NCI-H2171 (cell line): ENCODE measurements around the gene ZBED3.
"Not testable (repeated sequence)": the region's sequence is repeated elsewhere in the genome, so short reads cannot be mapped to it uniquely, and the experiment has no call there.

Experiments
- DNase-seq: peaks from one replicate; lab custom pipeline; 2025; lab: John Stamatoyannopoulos, UW

ZBED3 gene, protein sequence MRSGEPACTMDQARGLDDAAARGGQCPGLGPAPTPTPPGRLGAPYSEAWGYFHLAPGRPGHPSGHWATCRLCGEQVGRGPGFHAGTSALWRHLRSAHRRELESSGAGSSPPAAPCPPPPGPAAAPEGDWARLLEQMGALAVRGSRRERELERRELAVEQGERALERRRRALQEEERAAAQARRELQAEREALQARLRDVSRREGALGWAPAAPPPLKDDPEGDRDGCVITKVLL

DNA sequence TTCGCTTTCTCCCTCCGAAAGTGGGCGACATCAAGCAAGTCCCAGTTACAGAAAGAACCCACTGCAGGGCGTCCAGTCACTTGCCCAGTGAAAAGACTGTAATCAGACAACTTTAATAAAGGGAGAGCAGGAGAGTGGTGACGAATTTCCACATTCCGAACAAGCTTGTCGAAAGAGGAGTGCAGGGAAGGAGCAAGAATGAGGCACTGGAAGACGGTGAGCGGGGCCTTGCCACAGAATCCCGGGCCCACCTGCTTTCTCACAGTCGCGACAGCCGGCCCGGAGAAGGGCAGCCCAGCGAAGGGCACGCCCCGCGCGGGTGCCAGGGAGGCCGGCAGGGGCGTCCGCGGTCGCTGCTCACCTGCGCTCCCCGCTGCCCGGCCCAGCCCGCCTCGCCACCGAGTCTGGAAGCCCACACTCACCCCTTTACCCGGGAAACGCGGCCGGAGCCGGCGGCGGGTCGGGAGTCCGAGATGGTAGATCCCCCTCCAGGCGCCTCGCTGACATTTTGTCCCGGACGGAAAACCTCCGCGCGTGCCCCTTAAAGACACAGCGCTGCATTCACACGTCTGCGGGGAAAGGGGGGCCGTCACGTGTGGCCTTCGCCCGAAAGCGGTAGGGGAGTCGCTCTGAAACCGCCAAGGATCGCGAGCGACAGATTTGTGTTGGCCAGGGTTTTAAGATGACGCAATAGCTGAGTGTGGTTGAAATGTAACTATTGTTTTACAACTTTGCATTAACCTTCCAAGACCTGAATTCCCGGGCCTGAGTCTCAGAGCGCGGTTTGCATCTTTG, at the start of gene ZBED3:
Gene ZBED3 (minus strand): TSS at position 597 of the 795 bp plus-strand sequence. CDS start 9,407 bp downstream, outside the sequence.
- DNase-seq = peak; percentile 33

DNA sequence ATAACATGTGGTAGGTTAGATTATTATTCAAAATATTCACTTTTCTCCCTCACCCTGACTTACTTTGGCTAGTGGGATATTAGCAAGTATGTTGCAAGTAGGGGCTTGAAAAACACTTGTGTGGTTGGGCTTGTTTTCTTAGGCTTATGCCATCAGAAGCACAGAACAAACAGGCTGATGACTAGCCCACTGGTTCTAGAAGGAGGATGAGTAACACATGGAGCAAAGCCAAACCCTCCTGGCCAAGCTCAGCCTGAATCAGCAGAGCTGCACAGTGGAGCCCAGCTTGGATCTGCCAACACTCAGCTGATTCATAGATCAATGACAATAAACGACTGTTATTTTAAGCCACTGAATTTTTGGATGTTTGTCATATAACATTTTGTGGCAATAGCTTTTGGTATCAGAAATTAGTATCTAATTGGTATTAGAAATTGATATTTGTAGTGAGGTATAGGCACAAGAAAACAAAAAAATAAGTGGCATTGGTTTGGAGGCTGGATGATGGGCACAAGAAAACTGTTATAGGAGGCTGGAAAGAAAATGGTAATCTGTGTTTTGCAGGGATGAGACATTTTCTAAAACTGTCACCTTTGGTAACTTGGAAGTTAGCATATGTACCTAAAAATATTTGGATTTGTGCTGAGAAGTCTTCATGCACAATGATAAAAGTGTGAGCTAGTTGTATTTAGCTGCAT, 46.1 kb upstream of the ZBED3 start:
- DNase-seq = no peak

DNA sequence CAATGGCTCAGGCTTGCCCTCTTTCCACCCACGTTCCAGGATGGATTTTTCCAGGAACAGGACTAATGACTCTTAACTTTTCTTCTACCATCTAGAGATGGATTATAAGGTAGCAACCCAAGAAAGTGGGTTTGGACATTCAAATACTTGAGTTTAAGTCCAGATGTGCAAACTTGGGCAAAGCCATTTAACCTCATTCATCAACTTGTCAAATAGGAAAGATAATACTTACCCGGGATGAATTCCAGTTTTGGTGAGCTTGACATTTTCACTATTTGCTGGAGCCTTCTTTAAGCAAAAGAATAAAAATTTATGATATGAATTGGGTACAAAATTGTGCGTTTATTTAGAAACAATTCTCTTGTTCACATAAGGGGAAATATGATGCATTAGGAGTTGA, 44.3 kb upstream of the ZBED3 start:
- DNase-seq = no peak

DNA sequence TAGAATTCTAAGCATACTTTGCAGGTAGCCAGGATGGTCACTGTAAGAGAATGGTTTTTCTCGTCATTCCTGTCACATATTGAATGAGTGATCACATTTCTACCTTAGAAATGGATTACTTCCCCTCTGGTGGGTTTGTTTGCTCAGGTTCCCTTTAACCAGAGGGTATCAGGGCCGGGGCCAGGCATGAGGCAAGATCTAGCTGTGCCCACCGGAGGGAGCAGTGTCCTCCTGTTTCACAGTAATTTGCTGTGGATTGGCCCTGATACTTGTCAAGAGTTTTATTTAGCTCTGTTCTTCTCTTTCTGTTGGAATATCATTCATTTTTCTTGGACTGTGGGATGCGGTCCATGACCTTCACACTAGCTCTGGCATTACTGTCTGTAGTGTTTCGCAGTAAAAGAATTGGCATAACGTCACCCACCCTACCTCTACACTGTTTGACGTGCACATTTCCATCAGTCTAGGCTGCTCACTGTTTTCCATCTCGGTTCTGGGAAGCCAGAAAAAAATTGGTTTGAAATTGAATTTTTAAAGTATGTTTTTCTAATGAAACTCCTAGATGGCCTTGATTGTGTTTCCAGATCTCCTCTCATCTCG, 42.4 kb upstream of the ZBED3 start:
- DNase-seq = no peak

DNA sequence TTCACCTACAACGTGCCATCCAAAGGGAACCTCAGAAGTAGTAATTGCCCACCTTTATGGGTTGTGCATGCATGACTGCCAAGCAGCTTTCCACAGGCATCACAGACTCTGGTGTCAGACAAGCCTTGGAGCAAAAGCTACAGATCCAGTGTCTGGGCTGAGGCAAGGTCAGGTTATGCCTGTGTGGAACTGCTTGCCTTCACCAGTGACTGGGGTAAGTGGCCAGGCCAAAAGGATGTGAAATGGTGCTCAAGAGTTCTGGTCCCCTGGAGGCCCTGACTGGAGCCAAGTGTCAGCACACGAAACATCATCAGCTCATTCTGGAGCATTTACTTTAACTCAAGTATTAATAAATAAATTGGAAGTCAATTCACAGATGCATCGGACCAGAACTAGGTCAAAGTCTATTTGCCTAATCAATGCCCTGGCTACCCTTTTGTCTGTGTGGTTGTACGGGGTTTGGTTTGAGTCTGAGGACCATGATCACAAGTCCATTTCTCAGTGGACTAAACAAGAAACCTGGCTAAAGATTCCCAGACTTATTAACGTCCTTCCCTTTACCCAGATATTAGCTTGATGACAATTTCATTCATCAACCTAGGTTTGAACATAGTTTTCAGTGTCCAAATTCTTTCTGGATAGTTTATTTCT, 41.5 kb upstream of the ZBED3 start:
- no peak for DNase-seq

DNA sequence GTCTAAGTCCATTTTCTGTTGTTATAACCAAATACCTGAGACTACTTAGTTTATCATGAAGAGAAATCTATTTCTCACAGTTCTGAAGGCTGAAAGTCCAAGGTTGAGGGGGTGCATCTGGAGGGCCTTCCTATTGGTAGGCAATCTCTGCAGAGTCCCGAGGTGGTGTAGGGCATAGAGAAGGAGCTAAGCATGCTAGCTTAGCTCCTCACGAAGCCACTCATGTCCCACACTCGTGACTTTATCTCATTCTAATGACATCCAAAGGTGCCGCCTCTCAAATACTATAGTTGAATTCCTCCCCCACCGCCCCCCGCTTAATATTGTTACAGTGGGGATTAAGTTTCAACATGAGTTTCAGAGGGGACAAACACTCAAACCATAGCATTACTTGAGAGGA, 36.0 kb upstream of the ZBED3 start:
- no peak for DNase-seq

DNA sequence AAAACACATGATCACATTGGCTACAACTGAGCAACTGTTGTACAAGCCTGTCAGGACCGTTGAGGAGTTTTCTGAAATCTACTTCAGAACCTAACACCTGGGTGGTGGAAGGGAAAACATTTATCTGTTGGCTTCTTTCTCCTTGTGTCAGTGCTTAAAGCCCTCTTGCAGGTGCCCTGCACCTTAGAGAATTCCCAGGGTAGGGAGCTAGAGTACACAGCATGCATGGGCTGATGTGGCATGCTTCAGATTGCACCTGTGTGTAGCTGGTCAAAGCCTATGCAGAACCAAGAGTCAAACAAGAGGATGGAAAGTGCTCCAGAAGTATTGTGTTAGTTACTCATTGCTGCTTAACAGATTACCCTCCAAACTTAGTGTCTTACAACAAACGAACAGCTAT, 33.6 kb upstream of the ZBED3 start:
- DNase-seq = no peak

DNA sequence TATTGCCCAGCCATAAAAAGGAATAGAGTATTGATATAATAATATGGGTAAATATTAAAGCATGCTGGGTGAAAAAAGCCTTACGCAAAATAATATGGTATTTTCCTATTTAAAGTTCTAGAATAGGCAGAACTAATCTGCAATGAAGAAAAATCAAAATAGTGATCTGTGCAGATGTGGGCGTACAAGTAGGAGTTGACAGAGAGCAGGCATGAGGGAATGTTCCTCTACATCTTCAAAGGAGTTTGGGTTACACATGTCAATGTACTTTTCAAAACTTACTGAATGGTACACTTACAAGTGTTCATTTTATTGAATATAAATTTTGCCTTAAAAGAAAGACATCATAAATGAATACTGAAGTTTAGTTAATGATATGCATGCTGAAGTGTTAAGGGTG, 33.0 kb upstream of the ZBED3 start:
- DNase-seq = no peak

DNA sequence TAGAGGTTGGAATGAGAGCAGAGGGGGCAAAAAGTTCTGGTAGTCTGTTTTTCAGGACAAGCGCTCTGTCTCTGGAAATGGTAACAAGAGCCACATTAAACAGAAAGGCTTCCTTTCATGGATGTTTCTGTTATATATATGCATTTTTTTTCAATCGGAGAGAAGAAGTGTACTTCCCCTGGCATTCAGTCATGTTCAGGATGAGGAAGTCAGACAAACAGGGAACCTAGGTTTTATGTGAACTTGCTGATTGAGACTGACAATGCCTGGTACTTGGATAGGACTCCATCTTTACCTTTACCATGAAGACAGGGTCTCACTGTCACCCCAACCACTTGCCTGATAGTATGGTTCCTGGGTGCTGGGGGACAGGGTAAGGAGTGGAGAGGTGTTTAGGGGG, 30.1 kb upstream of the ZBED3 start:
- DNase-seq = no peak

DNA sequence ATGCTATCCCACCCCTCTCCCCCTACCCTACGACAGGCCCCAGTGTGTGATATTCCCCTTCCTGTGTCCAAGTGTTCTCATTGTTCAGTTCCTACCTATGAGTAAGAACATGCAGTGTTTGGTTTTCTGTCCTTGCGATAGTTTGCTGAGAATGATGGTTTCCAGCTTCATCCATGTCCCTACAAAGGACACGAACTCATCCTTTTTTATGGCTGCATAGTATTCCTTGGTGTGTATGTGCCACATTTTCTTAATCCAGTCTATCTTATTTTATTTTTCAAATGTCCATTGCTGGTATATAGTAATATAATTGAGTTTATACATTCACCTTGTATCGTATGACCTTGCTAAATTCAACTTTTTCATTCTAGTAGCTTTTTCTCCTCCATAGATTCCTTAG, 19.9 kb upstream of the ZBED3 start:
- not testable (repeated sequence) for DNase-seq

DNA sequence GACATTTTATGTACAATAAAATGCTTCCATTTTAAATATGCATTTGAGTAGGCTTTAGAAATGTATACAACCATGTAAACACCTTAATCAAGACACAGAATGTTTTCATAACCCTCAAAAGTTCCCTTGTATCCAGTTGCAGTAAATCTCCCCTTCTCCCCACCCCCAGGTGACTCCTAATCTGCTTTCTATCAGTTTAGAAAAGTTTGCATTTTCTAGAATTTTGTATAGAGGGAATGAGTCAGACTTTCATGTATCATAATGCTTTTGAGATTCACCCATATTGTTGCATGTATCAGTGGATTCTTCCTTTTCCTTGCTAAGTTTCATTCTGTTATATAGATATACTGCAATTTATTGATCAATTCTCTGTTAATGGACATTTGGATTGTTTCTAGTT, 17.7 kb upstream of the ZBED3 start:
- no peak for DNase-seq

DNA sequence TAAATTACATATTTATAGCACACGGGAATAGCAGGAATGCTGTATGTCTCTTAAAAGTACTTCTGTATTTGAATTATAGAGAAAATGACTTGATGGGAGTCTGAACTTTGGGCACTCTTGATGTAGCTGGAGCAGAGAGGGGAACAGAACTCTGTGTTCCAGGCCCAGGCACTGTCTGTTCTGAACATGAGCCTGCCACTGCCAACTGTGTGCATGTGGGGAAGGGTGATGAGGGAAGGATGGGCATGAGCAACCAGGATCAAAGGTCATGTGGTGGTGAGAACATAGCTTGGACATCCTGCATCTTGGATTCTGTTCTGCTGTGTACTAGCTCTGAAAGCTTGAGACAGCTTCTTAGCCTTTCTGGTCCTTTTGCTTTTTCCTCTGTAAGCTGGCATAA, 16.4 kb upstream of the ZBED3 start:
- no peak for DNase-seq

DNA sequence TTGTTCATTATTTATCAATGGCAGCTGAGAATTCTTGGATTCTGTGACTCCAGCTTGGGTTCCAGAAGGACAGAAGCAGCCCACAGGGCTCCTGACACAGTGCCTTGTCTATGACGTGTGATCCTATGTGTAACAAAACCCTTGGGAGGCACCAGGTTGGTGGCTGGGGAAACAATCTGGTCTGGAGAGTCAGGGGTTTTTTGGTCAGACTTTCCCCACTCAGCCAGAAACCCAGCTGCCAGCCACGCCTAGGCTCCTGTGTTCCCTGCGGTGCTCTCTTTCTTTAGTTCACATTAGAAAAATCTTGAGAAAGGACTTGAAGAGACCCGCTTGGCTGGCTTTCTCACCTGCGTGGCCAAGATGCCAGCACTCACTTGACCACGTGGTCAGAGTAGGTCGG, 15.5 kb upstream of the ZBED3 start:
- no peak for DNase-seq

DNA sequence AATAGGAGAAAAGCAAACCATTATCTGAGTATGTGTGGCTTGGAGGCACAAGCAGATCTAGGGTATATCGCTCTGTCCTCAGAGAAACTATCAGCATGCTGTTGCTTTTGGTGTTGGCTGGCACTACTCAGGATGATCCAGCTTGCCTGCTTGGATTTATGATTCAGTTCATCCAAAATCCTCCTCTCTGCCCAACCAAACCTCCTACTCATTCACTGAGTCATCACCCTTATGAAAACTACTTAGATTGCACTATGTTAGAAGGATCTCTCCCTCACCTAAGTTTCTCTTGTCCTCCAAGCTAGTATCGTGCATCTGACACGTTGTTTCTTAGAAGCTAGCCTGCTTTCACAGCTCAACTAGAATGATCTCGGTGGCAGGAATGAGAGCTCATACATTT, 14.2 kb upstream of the ZBED3 start:
- DNase-seq = no peak

DNA sequence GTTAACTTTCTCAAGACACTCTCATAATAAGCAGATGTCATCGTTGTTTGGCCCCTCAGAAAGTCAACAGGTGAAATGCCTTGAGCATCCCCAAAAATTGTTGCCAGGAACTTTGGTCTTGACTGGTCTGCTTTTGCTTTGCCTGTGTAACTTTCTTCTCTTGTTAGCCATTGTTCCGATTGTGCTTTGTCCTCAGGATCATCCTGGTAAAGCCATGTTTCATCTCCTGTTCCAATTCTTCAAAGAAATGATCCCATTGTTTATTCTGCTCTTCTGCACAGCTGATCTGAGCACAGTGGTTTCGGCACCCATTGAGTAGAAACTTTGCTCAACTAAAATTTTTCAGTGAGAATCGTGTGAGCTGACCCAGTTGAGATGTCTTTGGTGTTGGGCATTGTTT, 8.1 kb upstream of the ZBED3 start:
- no peak for DNase-seq

DNA sequence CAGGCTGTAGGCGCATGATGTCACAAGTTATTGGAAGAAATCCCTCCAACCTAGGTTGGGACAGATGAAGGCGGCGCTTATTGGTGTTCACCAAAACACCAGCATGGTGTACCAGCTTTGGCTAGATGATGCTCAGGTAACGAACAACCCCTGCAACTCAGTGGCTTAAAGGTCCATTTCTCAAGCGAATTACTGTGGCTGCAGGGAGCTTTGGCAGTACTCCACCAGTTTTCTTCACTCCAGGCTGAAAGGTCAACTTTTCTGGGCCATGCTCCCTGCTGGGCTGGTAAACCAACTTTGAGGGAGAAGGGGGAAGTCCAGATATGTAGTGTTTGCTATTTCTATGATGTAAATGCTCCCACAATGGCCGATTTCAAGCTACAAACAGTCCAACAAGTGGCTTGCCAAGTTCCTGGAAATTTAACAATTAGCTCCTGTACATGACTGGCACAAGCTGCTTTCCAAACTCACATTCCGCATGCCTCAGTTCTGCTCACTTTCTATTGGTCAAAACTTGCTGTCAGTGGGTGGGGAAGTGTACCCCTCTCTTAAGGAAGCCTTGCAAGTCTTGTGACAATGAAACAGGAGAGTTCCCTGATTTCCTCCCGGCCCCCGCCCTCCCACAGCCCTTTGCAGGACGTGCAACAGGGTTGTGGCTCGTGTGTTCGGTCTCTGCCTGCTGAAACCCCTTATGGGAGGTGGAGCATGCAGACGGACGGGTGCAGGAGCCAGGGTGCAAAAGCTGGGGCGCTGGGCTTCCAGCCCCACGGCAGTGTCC, 588 bp upstream of the ZBED3 start:
- no peak for DNase-seq

DNA sequence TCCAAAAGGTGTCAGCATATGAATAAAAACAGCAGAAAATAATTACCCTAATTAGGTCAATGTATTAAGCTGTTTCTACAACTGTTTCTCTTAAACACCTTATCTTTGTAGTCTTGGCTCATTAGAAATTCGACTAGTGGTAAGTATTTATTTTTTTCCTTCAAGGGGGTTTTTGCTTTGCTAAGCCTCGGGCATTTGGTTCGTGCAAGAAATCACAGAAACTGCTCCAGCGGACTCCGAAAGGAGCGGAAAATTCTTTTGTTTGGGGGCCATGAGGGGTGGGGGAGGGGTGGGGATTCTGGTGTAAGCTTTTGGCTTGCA, 757 bp downstream of the ZBED3 start:
- DNase-seq = peak; percentile 59

DNA sequence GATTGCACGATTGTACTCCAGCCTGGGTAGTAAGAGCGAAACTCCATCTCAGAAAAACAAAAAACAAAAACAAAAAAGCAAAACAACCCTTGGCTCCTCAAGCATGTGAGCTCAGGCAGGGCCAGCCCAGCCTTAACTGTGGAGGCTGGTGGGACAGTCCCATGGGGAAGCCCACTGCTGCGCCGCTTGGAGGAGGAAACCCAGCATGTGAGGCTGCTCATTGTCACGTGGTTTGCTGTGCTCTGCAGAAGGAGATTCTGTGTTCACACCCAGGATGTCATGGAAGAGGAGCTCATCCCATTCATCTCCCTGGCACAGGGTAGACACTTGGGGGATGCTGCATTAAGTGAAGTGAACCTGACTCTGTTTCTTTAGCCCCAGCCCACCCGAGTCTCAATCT, 4.0 kb downstream of the ZBED3 start:
- no peak for DNase-seq

DNA sequence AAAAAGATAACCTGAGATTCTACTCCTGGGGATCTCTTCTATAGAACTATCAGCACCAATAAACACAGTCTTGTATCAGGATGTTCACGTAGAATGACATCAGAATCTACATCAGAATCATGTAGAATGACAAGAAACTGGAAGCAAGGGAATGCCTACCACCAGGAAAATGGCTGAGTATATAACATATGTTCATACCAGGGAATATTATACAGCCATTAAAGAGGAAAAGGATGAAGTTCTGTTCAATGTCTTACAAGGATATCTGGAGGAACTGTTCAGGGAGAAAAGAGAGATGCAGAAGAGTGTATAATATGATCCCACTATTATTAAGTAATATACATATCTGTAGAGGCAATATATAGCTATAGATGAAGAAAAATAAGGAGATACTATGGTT, 4.8 kb downstream of the ZBED3 start:
- DNase-seq = no peak

DNA sequence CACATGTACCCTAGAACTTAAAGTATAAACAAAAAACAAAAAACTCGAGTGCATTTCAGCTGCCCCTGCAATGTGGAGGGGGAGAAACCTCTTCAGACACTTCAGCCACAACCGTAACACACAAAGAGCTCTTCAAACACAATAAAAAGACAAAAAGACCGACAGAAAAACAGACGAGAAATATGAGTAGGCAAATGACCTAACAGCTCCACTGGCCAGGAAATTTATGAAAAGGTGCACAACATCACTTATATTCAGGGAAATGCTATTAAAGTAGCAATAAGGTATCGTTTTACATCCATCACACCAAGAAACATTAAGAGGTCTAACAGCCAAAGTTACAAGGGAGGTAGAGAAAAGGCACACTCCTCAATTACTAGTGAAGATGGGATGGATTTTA, 6.2 kb downstream of the ZBED3 start:
- DNase-seq = no peak

DNA sequence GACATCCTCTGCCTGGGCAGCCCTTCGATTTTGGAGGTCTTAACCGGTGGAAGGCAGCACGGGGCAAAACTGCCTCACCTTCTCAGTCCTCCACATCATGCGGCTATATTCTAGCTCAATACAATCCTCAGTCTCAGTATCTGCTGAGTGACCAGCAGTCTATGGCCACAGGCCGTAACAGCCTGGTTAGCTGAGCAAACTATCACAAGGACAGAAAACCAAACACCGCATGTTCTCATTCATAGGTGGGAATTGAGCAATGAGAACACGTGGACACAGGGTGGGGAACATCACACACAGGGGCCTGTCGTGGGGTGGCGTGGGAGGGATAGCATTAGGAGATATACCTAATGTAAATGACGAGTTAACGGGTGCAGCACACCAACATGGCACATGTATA, 6.6 kb downstream of the ZBED3 start:
- not testable (repeated sequence) for DNase-seq

DNA sequence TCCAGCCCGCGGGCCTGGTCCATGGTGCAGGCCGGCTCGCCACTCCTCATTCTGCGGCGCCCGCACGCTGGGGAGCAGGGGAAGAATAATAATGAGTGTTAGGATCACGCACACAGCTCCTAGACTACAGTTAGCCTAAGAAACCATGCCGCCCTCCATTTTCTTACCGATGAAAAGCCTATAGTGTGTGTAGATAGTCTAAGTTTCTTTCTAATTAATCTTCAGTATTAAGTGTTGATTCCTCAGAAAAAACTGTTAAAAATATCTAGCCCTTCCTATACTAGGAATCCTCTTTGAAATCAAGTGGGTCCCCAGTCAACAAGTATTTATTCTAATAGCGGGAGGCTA, 9.3 kb downstream of the ZBED3 start:
- DNase-seq = no peak
